Prostate gland (tissue), 2 donors: ENCODE data around the gene VAV2. TPM values are rescaled to one million over a fixed set of nuclear protein-coding genes. Genes with fewer than 3 reads are reported as not detected.
"Not testable (repeated sequence)": the region's sequence is repeated elsewhere in the genome, so short reads cannot be mapped to it uniquely, and the experiment has no call there.

Source experiments
- DNase-seq: peaks from one replicate; pipeline ENCODE4 v3.0.0-alpha.2; 2019; ENCODE audit warnings: low spot score
- H3K27ac ChIP-seq, 2 donors: fragments of 200-600 bp; sonication (generic); 2 replicates each; pipeline ENCODE4 v1.5.1; 2017 to 2019
- H3K27me3 ChIP-seq: fragments of 200-600 bp; sonication (generic); replicated peaks from 2 replicates; pipeline ENCODE4 v1.5.1; 2019; ENCODE audit not compliant: insufficient read depth
- H3K36me3 ChIP-seq, 2 donors: fragments of 200-600 bp; sonication (generic); 1 replicate in 1 of 2; 2 replicates in 1 of 2; pipeline versions ENCODE4 v1.5.1 to v1.8.1; 2017 to 2019
- H3K4me1 ChIP-seq: fragments of 200-600 bp; sonication (generic); replicated peaks from 2 replicates; pipeline ENCODE4 v1.5.1; 2019
- H3K4me3 ChIP-seq, 2 donors: fragments of 200-600 bp; sonication (generic); 2 replicates each; pipeline ENCODE4 v1.5.1; 2017 to 2019
- H3K9me3 ChIP-seq: fragments of 200-600 bp; sonication (generic); 2 replicates; pipeline ENCODE4 v1.5.1; 2017
- CTCF ChIP-seq, 4 experiments: fragments of 200-600 bp in 2 of 4; fragments of 450-650 bp in 2 of 4; sonication (generic) in 2 of 4; IDR thresholded peaks; 1 replicate in 3 of 4; 2 replicates in 1 of 4; pipeline ENCODE4 v1.5.1; 2016 to 2019; ENCODE audit warnings: antibody characterized with exemption in 4 of 4, mild to moderate bottlenecking in 2 of 4, moderate library complexity in 2 of 4
- POLR2A ChIP-seq: fragments of 450-650 bp; IDR thresholded peaks from one replicate; pipeline ENCODE4 v1.6.1; 2016; ENCODE audit warnings: antibody characterized with exemption, mild to moderate bottlenecking
- POLR2AphosphoS5 ChIP-seq: sonication (generic); formaldehyde crosslinking; IDR thresholded peaks from one replicate; pipeline ENCODE4 v1.6.1; 2017; ENCODE audit warnings: antibody characterized with exemption
- WGBS: methylation state at CpG from one replicate; pipeline ENCODE4 v1.1.5; 2018; 5-methylcytosine and 5-hydroxymethylcytosine counted together
- intact Hi-C: fragments of 100-400 bp; cut with DNase I; formaldehyde crosslinking; loops from one replicate; pipeline ENCODE4 v1.14.2; 2022
- total RNA-seq, 2 donors: library from RNA; depleted of rRNA; stranded (reverse); fragments of >200 nt; gene quantifications; one replicate each; pipeline ENCODE4 v1.1.0, GENCODE V29; 2016

Gene VAV2
- total RNA-seq, 2 donors from 2014 or later, result 13.5 to 19.5 TPM

DNA sequence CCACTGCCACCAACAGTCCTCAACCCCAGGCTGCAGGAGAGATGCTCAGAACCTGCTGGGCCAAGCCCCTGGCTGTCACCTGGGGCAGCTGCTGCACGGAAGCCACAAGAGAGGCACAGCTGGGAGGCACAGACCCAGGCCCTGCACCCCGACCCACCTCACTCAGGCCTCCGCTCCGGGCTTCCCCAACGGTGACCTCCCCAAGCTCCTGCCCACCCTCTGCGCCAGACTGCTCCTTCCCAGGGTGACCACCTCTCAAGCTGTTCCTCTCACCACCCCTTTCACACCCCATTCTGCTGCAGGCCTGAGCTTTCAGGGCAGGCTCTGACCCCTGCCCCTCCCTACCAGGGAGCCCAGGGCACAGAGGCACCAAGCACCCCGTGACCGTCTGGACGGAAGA, 33.0 kb downstream of the VAV2 start:
- no peaks in the 10 kb centered on the region for H3K4me1 ChIP-seq
- no peaks in the 10 kb centered on the region for H3K27me3 ChIP-seq
- H3K27ac ChIP-seq, result no peak overlapping the region
- TF ChIP-seq CTCF (IDR thresholded peaks at IDR 0.05) (no peak), POLR2A (no peak), POLR2AphosphoS5 (no peak)
- DNase-seq, result no peak
- WGBS, result 98% methylated on average over 9 of the region's 9 CpGs
- intact Hi-C loops, result no loop called here
- H3K4me3 ChIP-seq, result no peak overlapping the region
- no peaks in the 10 kb centered on the region for H3K9me3 ChIP-seq
- no peaks in the 10 kb centered on the region for H3K36me3 ChIP-seq

- Histone ChIP-seq H3K9me3 (no peaks in the 10 kb centered on the region), H3K27ac (no peak overlapping the region), H3K36me3 (no peaks in the 10 kb centered on the region), H3K4me3 (no peak overlapping the region), H3K27me3 (no peaks in the 10 kb centered on the region), H3K4me1 (no peaks in the 10 kb centered on the region)
- intact Hi-C loops, result no loop called here
- TF ChIP-seq CTCF (IDR thresholded peaks at IDR 0.05) (no peak), POLR2A (no peak), POLR2AphosphoS5 (no peak)
- no peak for DNase-seq
- WGBS, result 78% methylated on average over 6 of the region's 6 CpGs
Measured at GRCh38 chr9:133958756-133959155, 33.4 kb downstream of the VAV2 start.

- H3K4me3 ChIP-seq, DNase-seq, H3K9me3 ChIP-seq, intact Hi-C loops, H3K27ac ChIP-seq, H3K36me3 ChIP-seq, H3K27me3 ChIP-seq, H3K4me1 ChIP-seq: not testable (repeated sequence)
- no CpG with 5 or more reads among the region's 7 CpGs for WGBS
Measured at GRCh38 chr9:133957772-133958171, 34.4 kb downstream of the VAV2 start.

DNA sequence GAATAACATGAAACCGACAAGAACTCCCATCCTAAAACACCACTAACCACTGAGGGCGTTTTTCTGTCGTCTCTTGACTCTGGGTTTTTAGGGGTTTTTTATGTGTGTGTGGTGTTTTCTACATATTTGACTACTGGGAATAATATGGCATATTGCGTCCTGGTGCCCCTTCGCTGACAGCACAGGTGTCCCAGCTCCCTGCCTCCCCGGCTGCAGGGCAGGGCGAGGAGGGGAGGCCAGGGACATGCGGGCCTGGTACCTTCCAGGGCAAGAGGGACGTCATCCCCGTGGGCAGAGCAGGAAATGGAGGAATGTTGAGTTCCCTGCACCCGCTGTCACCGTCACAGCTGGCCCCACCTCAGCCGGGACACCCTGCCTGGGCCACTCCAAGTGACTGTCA, 34.8 kb downstream of the VAV2 start:
- 75% methylated on average over 12 of the region's 13 CpGs for WGBS
- no peaks in the 10 kb centered on the region for H3K27me3 ChIP-seq
- no peaks in the 10 kb centered on the region for H3K9me3 ChIP-seq
- TF ChIP-seq POLR2AphosphoS5, result no peak
- TF ChIP-seq CTCF (IDR thresholded peaks at IDR 0.05), result no peak
- no peak for TF ChIP-seq POLR2A
- no peak overlapping the region for H3K4me3 ChIP-seq
- no peaks in the 10 kb centered on the region for H3K36me3 ChIP-seq
- intact Hi-C loops, result no loop called here
- DNase-seq, result no peak
- H3K27ac ChIP-seq, result no peak overlapping the region
- no peaks in the 10 kb centered on the region for H3K4me1 ChIP-seq

- intact Hi-C loops, result no loop called here
Measured at GRCh38 chr9:133956520-133957076, 35.5 kb downstream of the VAV2 start.

More at GRCh38 chr9:133956520-133957076, 35.5 kb downstream of the VAV2 start:
- DNase-seq, result no peak
- H3K9me3 ChIP-seq, result no peaks in the 10 kb centered on the region
- no peak overlapping the region for H3K27ac ChIP-seq
- no peaks in the 10 kb centered on the region for H3K4me1 ChIP-seq
- H3K36me3 ChIP-seq, result no peaks in the 10 kb centered on the region
- TF ChIP-seq POLR2AphosphoS5 (no peak), CTCF (IDR thresholded peaks at IDR 0.05) (no peak), POLR2A (no peak)
- H3K27me3 ChIP-seq, result no peaks in the 10 kb centered on the region
- no peak overlapping the region for H3K4me3 ChIP-seq
- 41% methylated on average over 9 of the region's 14 CpGs for WGBS
